ENCODE data around the gene ANKRD39.

DNA sequence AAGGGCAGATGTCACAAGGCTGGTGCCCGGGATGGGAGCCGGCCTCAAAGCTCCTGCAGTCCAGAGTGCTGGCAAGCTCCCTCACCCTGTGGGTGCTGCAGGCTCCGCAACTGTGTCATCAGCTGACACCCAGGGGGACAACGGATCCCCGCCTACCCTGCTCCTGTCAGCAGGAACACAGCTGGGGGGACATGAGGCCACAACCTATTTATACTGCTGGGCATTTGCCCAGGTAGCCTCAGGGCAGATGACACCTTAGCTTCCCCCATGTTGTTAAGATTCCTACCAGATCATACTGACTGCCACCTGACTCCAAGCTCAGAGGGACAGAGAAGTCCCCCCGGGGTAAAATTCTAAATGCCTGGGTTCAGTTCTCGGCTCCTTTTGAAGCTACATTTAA lies 15.2 kb downstream of the ANKRD39 start:
- TF ChIP-seq TAF1 (IDR thresholded peaks at IDR 0.05; ENCODE audit: borderline replicate concordance, insufficient read depth, low read length) (no peak), POLR2AphosphoS5 (IDR thresholded peaks at IDR 0.05; ENCODE audit: low read depth, low read length) (no peak), SIN3A (IDR thresholded peaks at IDR 0.05; ENCODE audit: borderline replicate concordance, insufficient read depth, low read length) (no peak)
- TF ChIP-seq, protein P1, sequence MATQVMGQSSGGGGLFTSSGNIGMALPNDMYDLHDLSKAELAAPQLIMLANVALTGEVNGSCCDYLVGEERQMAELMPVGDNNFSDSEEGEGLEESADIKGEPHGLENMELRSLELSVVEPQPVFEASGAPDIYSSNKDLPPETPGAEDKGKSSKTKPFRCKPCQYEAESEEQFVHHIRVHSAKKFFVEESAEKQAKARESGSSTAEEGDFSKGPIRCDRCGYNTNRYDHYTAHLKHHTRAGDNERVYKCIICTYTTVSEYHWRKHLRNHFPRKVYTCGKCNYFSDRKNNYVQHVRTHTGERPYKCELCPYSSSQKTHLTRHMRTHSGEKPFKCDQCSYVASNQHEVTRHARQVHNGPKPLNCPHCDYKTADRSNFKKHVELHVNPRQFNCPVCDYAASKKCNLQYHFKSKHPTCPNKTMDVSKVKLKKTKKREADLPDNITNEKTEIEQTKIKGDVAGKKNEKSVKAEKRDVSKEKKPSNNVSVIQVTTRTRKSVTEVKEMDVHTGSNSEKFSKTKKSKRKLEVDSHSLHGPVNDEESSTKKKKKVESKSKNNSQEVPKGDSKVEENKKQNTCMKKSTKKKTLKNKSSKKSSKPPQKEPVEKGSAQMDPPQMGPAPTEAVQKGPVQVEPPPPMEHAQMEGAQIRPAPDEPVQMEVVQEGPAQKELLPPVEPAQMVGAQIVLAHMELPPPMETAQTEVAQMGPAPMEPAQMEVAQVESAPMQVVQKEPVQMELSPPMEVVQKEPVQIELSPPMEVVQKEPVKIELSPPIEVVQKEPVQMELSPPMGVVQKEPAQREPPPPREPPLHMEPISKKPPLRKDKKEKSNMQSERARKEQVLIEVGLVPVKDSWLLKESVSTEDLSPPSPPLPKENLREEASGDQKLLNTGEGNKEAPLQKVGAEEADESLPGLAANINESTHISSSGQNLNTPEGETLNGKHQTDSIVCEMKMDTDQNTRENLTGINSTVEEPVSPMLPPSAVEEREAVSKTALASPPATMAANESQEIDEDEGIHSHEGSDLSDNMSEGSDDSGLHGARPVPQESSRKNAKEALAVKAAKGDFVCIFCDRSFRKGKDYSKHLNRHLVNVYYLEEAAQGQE (IDR thresholded peaks at IDR 0.05; ENCODE audit: insufficient read depth in 1 of 2, low read depth in 2 of 2, low read length in 2 of 2): no peak

Data from PFSK-1 (cell line).